Neural progenitor cell (in vitro differentiated cells): ENCODE results near the gene PFN2. TPM values are rescaled to one million over a fixed set of nuclear protein-coding genes. Genes with fewer than 3 reads are reported as not detected.

Source experiments
- DNase-seq: peaks from one replicate; pipeline ENCODE4 v3.0.0-alpha.2; 2016; ENCODE audit warnings: low spot score
- H2AFZ ChIP-seq: fragments of 200-600 bp; sonication (generic); replicated peaks from 2 replicates; pipeline ENCODE4 v1.6.1; 2016; ENCODE audit warnings: antibody characterized with exemption
- H3F3A ChIP-seq: fragments of 200-600 bp; sonication (generic); 2 replicates; pipeline ENCODE4 v1.6.1; 2016; ENCODE audit warnings: antibody characterized with exemption, low read depth
- H3K27ac ChIP-seq: fragments of 200-600 bp; sonication (generic); 2 replicates; pipeline ENCODE4 v1.5.1; 2016; ENCODE audit warnings: mild to moderate bottlenecking
- H3K27me3 ChIP-seq: fragments of 200-600 bp; sonication (generic); 2 replicates; pipeline ENCODE4 v1.6.1; 2016; ENCODE audit warnings: mild to moderate bottlenecking, moderate library complexity
- H3K36me3 ChIP-seq: fragments of 200-600 bp; sonication (generic); 2 replicates; pipeline ENCODE4 v1.5.1; 2016
- H3K4me1 ChIP-seq: fragments of 200-600 bp; sonication (generic); 2 replicates; pipeline ENCODE4 v1.6.1; 2016; ENCODE audit warnings: mixed run types
- H3K4me2 ChIP-seq: fragments of 200-600 bp; sonication (generic); 2 replicates; pipeline ENCODE4 v1.6.1; 2016
- H3K4me3 ChIP-seq: fragments of 200-600 bp; sonication (generic); 2 replicates; pipeline ENCODE4 v1.5.1; 2016
- H3K79me2 ChIP-seq: fragments of 200-600 bp; sonication (generic); 2 replicates; pipeline ENCODE4 v1.6.1; 2016; ENCODE audit warnings: low read depth
- H3K9ac ChIP-seq: fragments of 200-600 bp; sonication (generic); 2 replicates; pipeline ENCODE4 v1.6.1; 2016
- H3K9me3 ChIP-seq: fragments of 200-600 bp; sonication (generic); 2 replicates; pipeline ENCODE4 v1.5.1; 2016; ENCODE audit warnings: low read depth
- H4K20me1 ChIP-seq: fragments of 200-600 bp; sonication (generic); 2 replicates; pipeline ENCODE4 v1.6.1; 2016; ENCODE audit warnings: low read depth
- H3K27ac Mint-ChIP-seq: 3 replicates; pipeline ENCODE4 v1.8.0; 2021; ENCODE audit warnings: mixed read lengths
- H3K27me3 Mint-ChIP-seq: 2 replicates; pipeline ENCODE4 v1.8.0; 2022; ENCODE audit warnings: low read depth, mild to moderate bottlenecking, inconsistent platforms, moderate library complexity, mixed read lengths; ENCODE audit not compliant: insufficient read depth
- H3K36me3 Mint-ChIP-seq: 3 replicates; pipeline ENCODE4 v1.8.0; 2021; ENCODE audit warnings: mixed read lengths
- H3K4me1 Mint-ChIP-seq: 3 replicates; pipeline ENCODE4 v1.8.0; 2021; ENCODE audit warnings: mixed read lengths
- H3K4me3 Mint-ChIP-seq: 3 replicates; pipeline ENCODE4 v1.8.0; 2021; ENCODE audit warnings: mild to moderate bottlenecking, moderate library complexity, mixed read lengths
- H3K9me3 Mint-ChIP-seq: 3 replicates; pipeline ENCODE4 v1.8.0; 2020; ENCODE audit warnings: mixed read lengths
- EZH2 ChIP-seq: fragments of 200-600 bp; sonication (generic); IDR thresholded peaks from 2 replicates; pipeline ENCODE4 v1.6.1; 2017; ENCODE audit warnings: antibody characterized with exemption, mild to moderate bottlenecking, moderate library complexity
- EZH2phosphoT487 ChIP-seq: fragments of 200-600 bp; sonication (generic); IDR thresholded peaks from 2 replicates; pipeline ENCODE4 v1.6.1; 2017; ENCODE audit warnings: antibody characterized with exemption
- total RNA-seq: library from RNA; depleted of rRNA; stranded (reverse); fragments of >200 nt; gene quantifications from 2 replicates; pipeline ENCODE4 v1.2.3, GENCODE V29; 2015; ENCODE audit warnings: low replicate concordance
- TF ChIP-seq, protein P1 (sequence below): fragments of 200-600 bp; sonication (generic); IDR thresholded peaks from 2 replicates; pipeline ENCODE4 v1.5.1; 2017; ENCODE audit warnings: antibody characterized with exemption, mild to moderate bottlenecking

PFN2 gene
- total RNA-seq, 1 donor from 2014 or later, result 481 TPM

- no peaks in the 10 kb centered on the region for H3K36me3 ChIP-seq
- DNase-seq, result no peak
- H3K27me3 Mint-ChIP-seq, result peaks cover 2% of the 10 kb centered on the region
- peaks cover 5% of the 10 kb centered on the region for H3K9me3 Mint-ChIP-seq
- no peaks in the 10 kb centered on the region for H3K27me3 ChIP-seq
- H2AFZ ChIP-seq, result no peak overlapping the region
- H3K4me1 ChIP-seq, result peaks cover 6% of the 10 kb centered on the region
- no peak overlapping the region for H3K4me3 ChIP-seq
- H3K9me3 ChIP-seq, result no peaks in the 10 kb centered on the region
- no peaks in the 10 kb centered on the region for H4K20me1 ChIP-seq
- no peak overlapping the region for H3K9ac ChIP-seq
- peaks cover 5% of the 10 kb centered on the region for H3K4me1 Mint-ChIP-seq
- no peak overlapping the region for H3K4me3 Mint-ChIP-seq
- no peak overlapping the region for H3K27ac ChIP-seq
- no peak overlapping the region for H3K4me2 ChIP-seq
- peaks cover 17% of the 10 kb centered on the region for H3K79me2 ChIP-seq
- TF ChIP-seq, protein P1, sequence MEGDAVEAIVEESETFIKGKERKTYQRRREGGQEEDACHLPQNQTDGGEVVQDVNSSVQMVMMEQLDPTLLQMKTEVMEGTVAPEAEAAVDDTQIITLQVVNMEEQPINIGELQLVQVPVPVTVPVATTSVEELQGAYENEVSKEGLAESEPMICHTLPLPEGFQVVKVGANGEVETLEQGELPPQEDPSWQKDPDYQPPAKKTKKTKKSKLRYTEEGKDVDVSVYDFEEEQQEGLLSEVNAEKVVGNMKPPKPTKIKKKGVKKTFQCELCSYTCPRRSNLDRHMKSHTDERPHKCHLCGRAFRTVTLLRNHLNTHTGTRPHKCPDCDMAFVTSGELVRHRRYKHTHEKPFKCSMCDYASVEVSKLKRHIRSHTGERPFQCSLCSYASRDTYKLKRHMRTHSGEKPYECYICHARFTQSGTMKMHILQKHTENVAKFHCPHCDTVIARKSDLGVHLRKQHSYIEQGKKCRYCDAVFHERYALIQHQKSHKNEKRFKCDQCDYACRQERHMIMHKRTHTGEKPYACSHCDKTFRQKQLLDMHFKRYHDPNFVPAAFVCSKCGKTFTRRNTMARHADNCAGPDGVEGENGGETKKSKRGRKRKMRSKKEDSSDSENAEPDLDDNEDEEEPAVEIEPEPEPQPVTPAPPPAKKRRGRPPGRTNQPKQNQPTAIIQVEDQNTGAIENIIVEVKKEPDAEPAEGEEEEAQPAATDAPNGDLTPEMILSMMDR, result no peak
- TF ChIP-seq EZH2 (no peak), EZH2phosphoT487 (no peak)
- no peak overlapping the region for H3K27ac Mint-ChIP-seq
- H3F3A ChIP-seq, result no peaks in the 10 kb centered on the region
- peaks cover 12% of the 10 kb centered on the region for H3K36me3 Mint-ChIP-seq
These were observed 6.7 kb upstream of the PFN2 start for GRCh38 chr3:149977386-149977785.

DNA sequence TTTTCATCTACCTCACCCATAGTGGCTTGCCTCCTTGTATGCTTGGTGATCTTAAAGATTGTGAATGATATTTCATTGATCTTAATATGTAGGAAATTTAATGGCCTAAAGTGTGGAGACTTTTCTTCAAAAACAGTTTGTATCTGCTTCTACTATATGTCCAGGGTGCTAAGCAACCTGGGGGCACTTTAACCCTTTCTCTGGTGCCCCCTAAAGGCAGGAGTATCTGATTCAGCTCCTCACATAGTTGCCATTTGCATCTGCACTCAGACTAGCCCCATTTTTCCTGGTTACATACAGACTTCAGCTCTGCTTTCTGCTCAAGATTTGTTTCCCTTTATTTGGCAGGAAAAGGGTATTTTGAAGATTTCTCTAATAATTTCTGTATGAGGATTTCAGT lies 5.2 kb upstream of the PFN2 start:
- peaks cover 13% of the 10 kb centered on the region for H3K4me1 Mint-ChIP-seq
- no peaks in the 10 kb centered on the region for H3K9me3 ChIP-seq

DNA sequence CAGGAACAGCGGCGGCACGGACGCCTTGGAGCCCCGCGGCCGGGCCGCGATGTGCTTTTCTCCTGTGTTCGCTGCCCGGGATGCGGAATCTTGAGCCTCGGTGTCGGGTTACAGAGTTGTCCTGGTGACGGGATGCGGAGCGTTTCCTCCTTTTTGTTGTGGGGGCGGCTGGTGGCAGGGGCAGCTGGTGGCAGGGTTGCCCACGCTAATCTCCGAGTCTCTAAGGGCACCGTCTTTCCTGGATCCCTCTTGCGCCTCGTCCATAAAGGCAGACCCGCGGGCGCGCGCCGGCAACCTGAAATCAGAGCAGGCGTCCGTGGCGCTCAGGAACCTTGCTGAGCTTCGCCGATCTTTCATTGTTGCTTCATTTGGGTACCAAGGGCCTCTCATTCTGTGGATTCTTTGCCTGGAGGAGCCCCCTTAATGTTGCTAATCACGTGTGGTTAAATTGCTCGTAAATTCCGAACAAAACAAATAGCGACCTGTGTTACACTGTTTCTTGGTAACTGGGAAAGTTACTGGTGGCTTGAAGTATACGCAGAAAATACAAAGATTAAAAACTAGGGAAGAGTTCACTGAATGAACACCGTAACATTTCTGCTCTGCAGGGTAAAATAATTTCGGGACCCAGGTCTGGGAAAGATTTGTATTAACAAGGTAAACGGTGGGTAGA lies 844 bp upstream of the PFN2 start:
- no peak for DNase-seq
- no peaks in the 10 kb centered on the region for H3K9me3 ChIP-seq
- peak overlapping the region; percentile 97 for H3K4me3 Mint-ChIP-seq
- H3K36me3 ChIP-seq, result peaks cover 5% of the 10 kb centered on the region
- no peaks in the 10 kb centered on the region for H3K27me3 ChIP-seq
- peaks cover 27% of the 10 kb centered on the region for H3F3A ChIP-seq
- peak overlapping the region; percentile 22 for H3K9ac ChIP-seq
- H3K4me1 Mint-ChIP-seq, result peaks cover 28% of the 10 kb centered on the region
- peaks cover 26% of the 10 kb centered on the region for H4K20me1 ChIP-seq
- no peak for TF ChIP-seq EZH2
- TF ChIP-seq EZH2phosphoT487, result no peak
- TF ChIP-seq, protein P1, result no peak
- H3K4me1 ChIP-seq, result peaks cover 21% of the 10 kb centered on the region
- H3K27me3 Mint-ChIP-seq, result peaks cover 7% of the 10 kb centered on the region
- peaks cover 71% of the 10 kb centered on the region for H3K79me2 ChIP-seq
- peak overlapping the region; percentile 95 for H3K27ac ChIP-seq
- peak overlapping the region; percentile 93 for H3K4me3 ChIP-seq
- H3K9me3 Mint-ChIP-seq, result peaks cover 2% of the 10 kb centered on the region
- peak overlapping the region; percentile 75 for H2AFZ ChIP-seq
- H3K36me3 Mint-ChIP-seq, result peaks cover 14% of the 10 kb centered on the region
- peak overlapping the region; percentile 100 for H3K27ac Mint-ChIP-seq
- peak overlapping the region; percentile 80 for H3K4me2 ChIP-seq

More for the DNA sequence above, 5.2 kb upstream of the PFN2 start:
- H3K4me3 Mint-ChIP-seq, result no peak overlapping the region
- peaks cover 9% of the 10 kb centered on the region for H3K27me3 Mint-ChIP-seq
- no peaks in the 10 kb centered on the region for H3K36me3 ChIP-seq
- no peaks in the 10 kb centered on the region for H3K27me3 ChIP-seq
- no peak overlapping the region for H2AFZ ChIP-seq
- H3K79me2 ChIP-seq, result peaks cover 29% of the 10 kb centered on the region
- peaks cover 13% of the 10 kb centered on the region for H3F3A ChIP-seq
- H3K27ac Mint-ChIP-seq, result no peak overlapping the region
- H3K4me1 ChIP-seq, result peaks cover 8% of the 10 kb centered on the region
- H3K36me3 Mint-ChIP-seq, result peaks cover 12% of the 10 kb centered on the region
- TF ChIP-seq EZH2, result no peak
- no peak for TF ChIP-seq EZH2phosphoT487
- TF ChIP-seq, protein P1, result peak; percentile 48
- no peak overlapping the region for H3K4me3 ChIP-seq
- H3K4me2 ChIP-seq, result no peak overlapping the region
- peaks cover 5% of the 10 kb centered on the region for H3K9me3 Mint-ChIP-seq
- no peak overlapping the region for H3K27ac ChIP-seq
- peak; percentile 30 for DNase-seq
- H4K20me1 ChIP-seq, result no peaks in the 10 kb centered on the region
- no peak overlapping the region for H3K9ac ChIP-seq
